Endothelial cell of umbilical vein (primary cell): ENCODE data around the gene CCDC40. TPM values are rescaled to one million over a fixed set of nuclear protein-coding genes. Genes with fewer than 3 reads are reported as not detected.

Source experiments
- BruUV-seq: library from RNA; stranded (reverse); fragments of 400-500 nt; replicated peaks from 2 replicates; lab custom pipeline; 2021; lab: Mats Ljungman, UMichigan
- CTCF ChIA-PET: fragments of 300-600, 350-600 bp; sonication (Branson Sonifier 250); formaldehyde crosslinking; loops from one replicate; lab custom pipeline; 2021; ENCODE audit warnings: antibody characterized with exemption, inconsistent platforms; lab: Charles Lee
- POLR2A ChIA-PET: fragments of 300-600, 350-600 bp; sonication (Branson Sonifier 250); formaldehyde crosslinking; loops from one replicate; lab custom pipeline; 2021; ENCODE audit warnings: antibody characterized with exemption, inconsistent platforms; lab: Charles Lee
- DNase-seq: peaks from one replicate; pipeline ENCODE4 v3.0.0-alpha.2; 2011; ENCODE audit warnings: low read depth, low spot score
- FAIRE-seq: peaks from 2 replicates; lab custom pipeline; 2011; peaks lifted over from hg19 to GRCh38; lab: Jason Lieb, UNC
- H2AFZ ChIP-seq: 2 replicates; pipeline ENCODE4 v1.6.0; 2012; ENCODE audit warnings: low read depth, low read length, control low read depth, inconsistent platforms
- H3K27ac ChIP-seq: 2 replicates; pipeline ENCODE4 v1.5.1; 2011; ENCODE audit warnings: low read depth, mild to moderate bottlenecking, control low read depth, low read length, moderate library complexity; ENCODE audit not compliant: insufficient read depth
- H3K27me3 ChIP-seq, 2 experiments: 2 replicates each; pipeline versions ENCODE4 v1.6.0 to v1.6.1; 2011; ENCODE audit warnings: low read length in 2 of 2, mixed read lengths in 1 of 2; ENCODE audit not compliant: control insufficient read depth in 2 of 2, insufficient read depth in 2 of 2
- H3K36me3 ChIP-seq, 2 experiments: 2 replicates in 1 of 2; 3 replicates in 1 of 2; pipeline ENCODE4 v1.5.1; 2011; ENCODE audit warnings: low read length in 2 of 2, mild to moderate bottlenecking in 1 of 2, moderate library complexity in 1 of 2; ENCODE audit not compliant: control insufficient read depth in 2 of 2, insufficient read depth in 2 of 2; ENCODE audit errors: extremely low read depth in 1 of 2
- H3K4me1 ChIP-seq: 3 replicates; pipeline ENCODE4 v1.5.1; 2011; ENCODE audit warnings: mild to moderate bottlenecking, low read length; ENCODE audit not compliant: control insufficient read depth, insufficient read depth; ENCODE audit errors: extremely low read depth
- H3K4me2 ChIP-seq: 2 replicates; pipeline ENCODE4 v1.6.1; 2011; ENCODE audit warnings: low read length, control low read depth, mixed read lengths; ENCODE audit not compliant: insufficient read depth
- H3K4me3 ChIP-seq, 3 experiments: fragments of 200-600 bp in 1 of 3; sonication (generic), shearing (Covaris generic) in 1 of 3; replicated peaks in 1 of 3; 2 replicates each; pipeline ENCODE4 v1.5.1; 2011 to 2016; ENCODE audit warnings: control low read depth in 3 of 3, low read length in 3 of 3, mild to moderate bottlenecking in 2 of 3, inconsistent platforms in 1 of 3, low read depth in 1 of 3, moderate library complexity in 1 of 3; ENCODE audit not compliant: insufficient read depth in 1 of 3
- H3K79me2 ChIP-seq: 2 replicates; pipeline ENCODE4 v1.6.0; 2012; ENCODE audit warnings: low read length, inconsistent platforms; ENCODE audit not compliant: control insufficient read depth, insufficient read depth
- H3K9ac ChIP-seq: replicated peaks from 2 replicates; pipeline ENCODE3; 2011; ENCODE audit warnings: low read length, control low read depth; ENCODE audit not compliant: insufficient read depth; ENCODE audit errors: extremely low read depth
- H3K9me1 ChIP-seq: replicated peaks from 3 replicates; pipeline ENCODE4 v1.6.0; 2011; ENCODE audit warnings: mild to moderate bottlenecking, low read length; ENCODE audit not compliant: control insufficient read depth, insufficient read depth; ENCODE audit errors: extremely low read depth
- H3K9me3 ChIP-seq: replicated peaks from 2 replicates; pipeline ENCODE4 v1.5.1; 2012; ENCODE audit warnings: low read length, inconsistent platforms; ENCODE audit not compliant: control insufficient read depth, insufficient read depth
- H4K20me1 ChIP-seq: replicated peaks from 2 replicates; pipeline ENCODE3; 2011; ENCODE audit warnings: mild to moderate bottlenecking, low read length; ENCODE audit not compliant: control insufficient read depth, insufficient read depth; ENCODE audit errors: extremely low read depth
- EZH2 ChIP-seq: IDR thresholded peaks from 2 replicates; pipeline ENCODE4 v1.6.1; 2012; ENCODE audit warnings: borderline replicate concordance, low read depth, mild to moderate bottlenecking, moderate library complexity, low read length, inconsistent platforms; ENCODE audit not compliant: severe bottlenecking
- FOS ChIP-seq: IDR thresholded peaks from 2 replicates; pipeline ENCODE4 v1.6.1; 2011; ENCODE audit warnings: mild to moderate bottlenecking, low read length, moderate library complexity, borderline replicate concordance; ENCODE audit not compliant: insufficient read depth
- GATA2 ChIP-seq: IDR thresholded peaks from 2 replicates; pipeline ENCODE4 v1.7.0; 2011; ENCODE audit warnings: low read depth, mild to moderate bottlenecking, moderate library complexity, mixed read lengths, low read length; ENCODE audit not compliant: insufficient read length, insufficient read depth
- JUN ChIP-seq: IDR thresholded peaks from 2 replicates; pipeline ENCODE4 v1.6.1; 2011; ENCODE audit warnings: borderline replicate concordance, low read depth; ENCODE audit not compliant: insufficient read length, insufficient read depth
- MAX ChIP-seq: IDR thresholded peaks from 2 replicates; pipeline ENCODE4 v1.6.1; 2011; ENCODE audit not compliant: insufficient read depth, insufficient read length
- MYC ChIP-seq: IDR thresholded peaks from one replicate; pipeline ENCODE4 v1.6.1; 2011; ENCODE audit warnings: mild to moderate bottlenecking, low read depth, low read length
- POLR2A ChIP-seq: IDR thresholded peaks from 2 replicates; pipeline ENCODE4 v1.6.1; 2012; ENCODE audit warnings: low read depth, mild to moderate bottlenecking, control low read depth, low read length
- POLR2AphosphoS5 ChIP-seq: IDR thresholded peaks from 2 replicates; pipeline ENCODE4 v1.6.1; 2012; ENCODE audit warnings: low read depth, mild to moderate bottlenecking, control low read depth, low read length, moderate library complexity; ENCODE audit not compliant: insufficient read depth
- dilution Hi-C: fragments of 300-500 bp; cut with MboI; formaldehyde crosslinking; loops from one replicate; pipeline ENCODE4 v1.15.0; 2019; ENCODE audit warnings: low sequenced_read_pairs; ENCODE audit not compliant: extremely low pct_ligation_motif_present
- intact Hi-C: fragments of 100-400 bp; cut with micrococcal nuclease; formaldehyde crosslinking; loops from one replicate; pipeline ENCODE4 v1.10.0; 2022
- polyA plus RNA-seq, 4 experiments: library from polyadenylated mRNA; depleted of rRNA in 3 of 4; stranded (reverse) in 3 of 4; unstranded in 1 of 4; fragments of >200 nt; gene quantifications; 2 replicates each; pipeline versions ENCODE4 v1.2.1 to v1.2.3, GENCODE V29; 2011 to 2012; ENCODE audit warnings: missing spikeins in 1 of 4
- total RNA-seq: library from RNA; stranded (reverse); gene quantifications from 2 replicates; pipeline ENCODE4 v1.2.3, GENCODE V29; 2021
- TF ChIP-seq, protein P1 (sequence below), 2 donors: IDR thresholded peaks; 1 replicate in 1 of 2; 2 replicates in 1 of 2; pipeline ENCODE4 v1.5.1; 2011; ENCODE audit warnings: low read length in 2 of 2, mild to moderate bottlenecking in 2 of 2, moderate library complexity in 2 of 2, control low read depth in 1 of 2, inconsistent platforms in 1 of 2, low read depth in 1 of 2; ENCODE audit not compliant: insufficient read depth in 1 of 2; ENCODE audit errors: extremely low read depth in 1 of 2

The CCDC40 gene
- total and polyA plus RNA-seq, 2 donors (not counting 3 experiments of a cell fraction or from before 2014, with no cell fraction given), result 1.4 to 5.5 TPM

DNA sequence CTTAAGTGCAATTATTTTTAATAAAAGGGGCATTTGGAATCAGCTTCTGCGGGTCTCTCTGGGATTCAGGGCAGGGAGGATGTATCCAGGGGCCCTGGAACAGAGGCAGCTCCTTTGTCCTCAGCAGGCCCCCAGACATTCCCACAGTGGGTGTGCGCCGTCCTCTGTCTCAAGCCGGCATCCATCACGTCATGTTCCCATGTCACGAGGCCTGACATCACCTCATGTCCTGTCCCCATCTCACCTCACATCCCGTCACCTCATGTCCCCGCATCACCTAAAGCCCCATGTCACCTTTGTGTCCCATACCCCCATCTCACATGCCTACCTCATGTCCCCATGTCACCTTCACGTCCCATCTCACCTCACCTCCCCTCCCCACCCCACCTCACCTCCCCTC, 83.4 kb downstream of the CCDC40 start:
- no peak for FAIRE-seq
- BruUV-seq, result no TSS peak
- TF ChIP-seq POLR2AphosphoS5 (no peak), POLR2A (no peak), JUN (no peak), MYC (no peak)
- TF ChIP-seq, protein P1, sequence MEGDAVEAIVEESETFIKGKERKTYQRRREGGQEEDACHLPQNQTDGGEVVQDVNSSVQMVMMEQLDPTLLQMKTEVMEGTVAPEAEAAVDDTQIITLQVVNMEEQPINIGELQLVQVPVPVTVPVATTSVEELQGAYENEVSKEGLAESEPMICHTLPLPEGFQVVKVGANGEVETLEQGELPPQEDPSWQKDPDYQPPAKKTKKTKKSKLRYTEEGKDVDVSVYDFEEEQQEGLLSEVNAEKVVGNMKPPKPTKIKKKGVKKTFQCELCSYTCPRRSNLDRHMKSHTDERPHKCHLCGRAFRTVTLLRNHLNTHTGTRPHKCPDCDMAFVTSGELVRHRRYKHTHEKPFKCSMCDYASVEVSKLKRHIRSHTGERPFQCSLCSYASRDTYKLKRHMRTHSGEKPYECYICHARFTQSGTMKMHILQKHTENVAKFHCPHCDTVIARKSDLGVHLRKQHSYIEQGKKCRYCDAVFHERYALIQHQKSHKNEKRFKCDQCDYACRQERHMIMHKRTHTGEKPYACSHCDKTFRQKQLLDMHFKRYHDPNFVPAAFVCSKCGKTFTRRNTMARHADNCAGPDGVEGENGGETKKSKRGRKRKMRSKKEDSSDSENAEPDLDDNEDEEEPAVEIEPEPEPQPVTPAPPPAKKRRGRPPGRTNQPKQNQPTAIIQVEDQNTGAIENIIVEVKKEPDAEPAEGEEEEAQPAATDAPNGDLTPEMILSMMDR (IDR thresholded peaks at IDR 0.05; ENCODE audit: extremely low read depth in 1 of 2, insufficient read depth in 1 of 2, low read depth in 1 of 2, low read length in 2 of 2), result no peak
- no peaks in the 10 kb centered on the region for H4K20me1 ChIP-seq
- H3K4me1 ChIP-seq, result no peaks in the 10 kb centered on the region
- H3K27ac ChIP-seq, result no peak overlapping the region
- intact Hi-C loops (loop anchor here (5.0 kb wide), 1 partner anchor 113 kb away; no protein-coding TSS in a partner anchor), dilution Hi-C loops (no loop called here)
- no peaks in the 10 kb centered on the region for H3K9me1 ChIP-seq
- no peak overlapping the region for H2AFZ ChIP-seq
- H3K36me3 ChIP-seq, result no peaks in the 10 kb centered on the region
- no peak overlapping the region for H3K4me3 ChIP-seq
- no peak for DNase-seq
- no peak overlapping the region for H3K9ac ChIP-seq
- ChIA-PET CTCF (interaction anchor here (2.8 kb wide), 1 partner anchor 18 kb away, joined by 8 read pairs; the partner anchor contains the start of gene GAA), POLR2A (no interaction called here)
- H3K9me3 ChIP-seq, result no peaks in the 10 kb centered on the region
- no peak overlapping the region for H3K4me2 ChIP-seq
- no peaks in the 10 kb centered on the region for H3K79me2 ChIP-seq
- H3K27me3 ChIP-seq, result peaks cover 1 to 3% of the 10 kb centered on the region in 2 experiments

DNA sequence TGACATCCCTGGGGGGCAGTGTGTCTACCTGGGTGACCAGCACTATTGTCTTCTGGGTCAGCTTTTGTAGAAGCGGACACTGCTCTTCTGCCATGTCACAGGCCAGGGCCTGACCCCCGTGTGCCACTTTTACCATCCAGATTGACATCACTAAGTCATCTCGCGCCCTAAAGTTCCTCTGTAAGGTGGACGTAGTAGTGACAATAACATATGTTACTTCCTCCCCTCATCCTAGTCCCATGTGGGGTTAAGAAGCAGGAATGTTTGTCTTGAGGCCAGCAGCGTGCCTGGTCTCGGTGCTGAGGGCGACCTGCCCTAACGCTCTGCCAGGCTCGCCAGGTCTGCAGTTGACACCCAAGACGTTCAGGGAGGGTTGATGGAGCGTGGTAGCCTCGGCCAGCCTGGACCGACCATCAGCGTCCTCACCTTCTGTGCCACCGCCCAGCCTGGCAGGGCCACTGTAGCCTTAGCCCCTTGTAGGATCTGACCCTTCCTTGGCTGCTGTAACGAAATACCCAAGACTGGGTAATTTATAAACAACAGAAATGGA, 85.7 kb downstream of the CCDC40 start:
- intact Hi-C loops, result loop anchor here (5.0 kb wide), 1 partner anchor 115 kb away; no protein-coding TSS in a partner anchor
- Histone ChIP-seq H3K36me3 (no peaks in the 10 kb centered on the region), H4K20me1 (no peaks in the 10 kb centered on the region), H3K79me2 (no peaks in the 10 kb centered on the region), H3K4me1 (no peaks in the 10 kb centered on the region), H3K27me3 (peaks cover 11 to 15% of the 10 kb centered on the region in 2 experiments), H3K4me3 (no peak overlapping the region), H3K27ac (no peak overlapping the region), H3K9me1 (no peaks in the 10 kb centered on the region), H3K9ac (no peak overlapping the region), H2AFZ (no peak overlapping the region), H3K4me2 (no peak overlapping the region), H3K9me3 (no peaks in the 10 kb centered on the region)
- no TSS peak for BruUV-seq
- POLR2A ChIA-PET, result no interaction called here
- DNase-seq (no peak), FAIRE-seq (no peak)
- dilution Hi-C loops, result no loop called here
- TF ChIP-seq, protein P1 (IDR thresholded peaks at IDR 0.05; ENCODE audit: extremely low read depth in 1 of 2, insufficient read depth in 1 of 2, low read depth in 1 of 2, low read length in 2 of 2), result no peak
- TF ChIP-seq POLR2A, result no peak
- no peak for TF ChIP-seq FOS
- TF ChIP-seq GATA2, result no peak
- TF ChIP-seq MAX, result no peak
- no peak for TF ChIP-seq MYC
- TF ChIP-seq EZH2, result no peak
- no peak for TF ChIP-seq POLR2AphosphoS5
- TF ChIP-seq JUN, result no peak
- CTCF ChIA-PET, result interaction anchor here (1.2 to 1.7 kb wide), 2 partner anchors 21 to 115 kb away, joined by 3 to 9 read pairs; partner anchors contain the start of gene GAA
